HEK293T (cell line): ENCODE data around the gene BRCA2.

Experiments used
- CTCF ChIA-PET: fragments of 350-600 bp; formaldehyde crosslinking; extraction: SDS; loops from one replicate; lab custom pipeline; 2021; ENCODE audit warnings: antibody characterized with exemption, inconsistent platforms; lab: Yijun Ruan, JAX
- POLR2A ChIA-PET: fragments of 350-600 bp; formaldehyde crosslinking; extraction: SDS; loops from one replicate; lab custom pipeline; 2020; ENCODE audit warnings: antibody characterized with exemption, inconsistent platforms; lab: Yijun Ruan, JAX
- DNase-seq: peaks from one replicate; pipeline ENCODE4 v3.0.0; 2012; ENCODE audit warnings: mixed read lengths; ENCODE audit errors: extremely low spot score
- ARNT ChIP-seq: fragments of 450-650 bp; IDR thresholded peaks from 2 replicates; pipeline ENCODE4 v1.6.1; 2017; ENCODE audit warnings: mild to moderate bottlenecking
- BHLHE40 ChIP-seq: fragments of 450-650 bp; IDR thresholded peaks from 2 replicates; pipeline ENCODE4 v1.6.1; 2016; ENCODE audit warnings: mild to moderate bottlenecking, moderate library complexity, borderline replicate concordance
- CTBP1 ChIP-seq: fragments of 450-650 bp; IDR thresholded peaks from 2 replicates; pipeline ENCODE4 v1.6.1; 2016; ENCODE audit warnings: borderline replicate concordance
- ELF4 ChIP-seq: fragments of 450-650 bp; IDR thresholded peaks from 2 replicates; pipeline ENCODE4 v1.6.1; 2017; ENCODE audit warnings: antibody characterized with exemption
- FOXA1 ChIP-seq: fragments of 450-650 bp; IDR thresholded peaks from 2 replicates; pipeline ENCODE4 v1.6.1; 2016; ENCODE audit warnings: mild to moderate bottlenecking
- FOXK2 ChIP-seq: fragments of 450-650 bp; IDR thresholded peaks from 2 replicates; pipeline ENCODE4 v1.6.1; 2016; ENCODE audit warnings: mild to moderate bottlenecking
- FOXM1 ChIP-seq: fragments of 450-650 bp; IDR thresholded peaks from 2 replicates; pipeline ENCODE4 v1.6.1; 2017; ENCODE audit warnings: mild to moderate bottlenecking, borderline replicate concordance
- HDGF ChIP-seq: fragments of 450-650 bp; IDR thresholded peaks from 2 replicates; pipeline ENCODE4 v1.6.1; 2017; ENCODE audit warnings: antibody characterized with exemption, borderline replicate concordance
- L3MBTL2 ChIP-seq: fragments of 450-650 bp; conservative IDR thresholded peaks from 2 replicates; pipeline ENCODE4 v1.6.1; 2016; ENCODE audit warnings: mild to moderate bottlenecking
- LEF1 ChIP-seq: fragments of 450-650 bp; IDR thresholded peaks from 2 replicates; pipeline ENCODE4 v1.6.1; 2017; ENCODE audit warnings: mild to moderate bottlenecking, borderline replicate concordance
- NFRKB ChIP-seq: fragments of 450-650 bp; IDR thresholded peaks from 2 replicates; pipeline ENCODE4 v1.6.1; 2016; ENCODE audit warnings: mild to moderate bottlenecking, moderate library complexity
- PKNOX1 ChIP-seq: fragments of 450-650 bp; IDR thresholded peaks from 2 replicates; pipeline ENCODE4 v1.6.1; 2016
- SP1 ChIP-seq: fragments of 450-650 bp; IDR thresholded peaks from 2 replicates; pipeline ENCODE4 v1.6.1; 2017
- SUZ12 ChIP-seq: fragments of 450-650 bp; IDR thresholded peaks from 2 replicates; pipeline ENCODE4 v1.6.1; 2016; ENCODE audit warnings: mild to moderate bottlenecking
- TARDBP ChIP-seq: fragments of 450-650 bp; IDR thresholded peaks from 2 replicates; pipeline ENCODE4 v1.6.1; 2016
- ZNF384 ChIP-seq: fragments of 450-650 bp; IDR thresholded peaks from 2 replicates; pipeline ENCODE4 v1.6.1; 2016

The BRCA2 gene

GRCh38 chr13:32317716-32318465 lies 2.6 kb downstream of the BRCA2 start:
- ChIA-PET POLR2A (no interaction called here), CTCF (no interaction called here)
- no peak for TF ChIP-seq L3MBTL2
- TF ChIP-seq CTBP1: no peak
- TF ChIP-seq HDGF: no peak
- TF ChIP-seq SUZ12: no peak
- no peak for TF ChIP-seq PKNOX1
- TF ChIP-seq TARDBP: no peak
- TF ChIP-seq LEF1: no peak
- TF ChIP-seq BHLHE40: no peak
- no peak for TF ChIP-seq NFRKB
- no peak for TF ChIP-seq ARNT
- no peak for TF ChIP-seq ZNF384
- TF ChIP-seq FOXA1: no peak
- TF ChIP-seq SP1: no peak
- no peak for TF ChIP-seq FOXK2
- no peak for TF ChIP-seq FOXM1
- no peak for TF ChIP-seq ELF4
- DNase-seq: no peak

GRCh38 chr13:32320528-32320927 lies 5.2 kb downstream of the BRCA2 start:
- no peak for DNase-seq
- POLR2A ChIA-PET: no interaction called here
- no peak for TF ChIP-seq FOXM1
- TF ChIP-seq ZNF384: no peak
- TF ChIP-seq HDGF: no peak
- no peak for TF ChIP-seq CTBP1
- TF ChIP-seq FOXK2: no peak
- TF ChIP-seq SP1: no peak
- TF ChIP-seq PKNOX1: no peak
- no peak for TF ChIP-seq FOXA1
- TF ChIP-seq LEF1: no peak
- TF ChIP-seq NFRKB: no peak
- TF ChIP-seq L3MBTL2: no peak
- no peak for TF ChIP-seq SUZ12
- no peak for TF ChIP-seq ARNT
- no peak for TF ChIP-seq BHLHE40
- TF ChIP-seq ELF4: no peak
- TF ChIP-seq TARDBP: no peak
- CTCF ChIA-PET: no interaction called here

- CTCF ChIA-PET: no interaction called here
- no peak for TF ChIP-seq NFRKB
- no peak for TF ChIP-seq FOXM1
- TF ChIP-seq L3MBTL2: no peak
- no peak for TF ChIP-seq FOXK2
- TF ChIP-seq BHLHE40: no peak
- no peak for TF ChIP-seq ELF4
- TF ChIP-seq TARDBP: no peak
- TF ChIP-seq LEF1: no peak
- TF ChIP-seq ARNT: no peak
- TF ChIP-seq PKNOX1: no peak
- no peak for TF ChIP-seq CTBP1
- no peak for TF ChIP-seq SUZ12
- no peak for TF ChIP-seq HDGF
- TF ChIP-seq SP1: no peak
- no peak for TF ChIP-seq FOXA1
- TF ChIP-seq ZNF384: no peak
- POLR2A ChIA-PET: interaction anchor here (2.1 kb wide), 1 partner anchor 9 kb away, joined by 13 read pairs; the partner anchor contains the start of genes BRCA2 and ZAR1L
- no peak for DNase-seq
These were observed 8.6 kb downstream of the BRCA2 start for GRCh38 chr13:32323912-32324311.

- ChIA-PET CTCF (no interaction called here), POLR2A (no interaction called here)
These were observed 15.1 kb downstream of the BRCA2 start for GRCh38 chr13:32330441-32330840.

More at GRCh38 chr13:32330441-32330840, 15.1 kb downstream of the BRCA2 start:
- TF ChIP-seq BHLHE40 (no peak), NFRKB (no peak), FOXA1 (no peak), L3MBTL2 (no peak), FOXK2 (no peak), TARDBP (no peak), ELF4 (no peak), LEF1 (no peak), ZNF384 (no peak), ARNT (no peak), HDGF (no peak), SP1 (no peak), SUZ12 (no peak), PKNOX1 (no peak), CTBP1 (no peak), FOXM1 (no peak)
- no peak for DNase-seq
